ENCODE measurements around the gene TGFBRAP1.
A peak's percentile ranks its signal among the peaks of the same experiment; 100 is the strongest.

Gene TGFBRAP1

GRCh38 chr2:105329561-105330495, at the start of gene TGFBRAP1:
TSS of gene TGFBRAP1 (minus strand) at chr2:105329735. CDS start at chr2:105308301, 21,434 bp downstream.
- peak; percentile 68 for DNase-seq (ENCODE audit: low spot score)

GRCh38 chr2:105378921-105379383, 49.4 kb upstream of the TGFBRAP1 start:
- no peak for DNase-seq (ENCODE audit: low spot score)

- no peak for DNase-seq (ENCODE audit: low spot score)
Measured at GRCh38 chr2:105378276-105378840, 48.8 kb upstream of the TGFBRAP1 start.

- DNase-seq (ENCODE audit: low spot score): no peak
Measured at GRCh38 chr2:105377871-105378270, 48.3 kb upstream of the TGFBRAP1 start.

- DNase-seq (ENCODE audit: low spot score): no peak
Measured at GRCh38 chr2:105376789-105377240, 47.3 kb upstream of the TGFBRAP1 start.

GRCh38 chr2:105376010-105376409, 46.5 kb upstream of the TGFBRAP1 start:
- DNase-seq (ENCODE audit: low spot score): no peak

- DNase-seq (ENCODE audit: low spot score): no peak
Measured at GRCh38 chr2:105375001-105375561, 45.5 kb upstream of the TGFBRAP1 start.

GRCh38 chr2:105373895-105374401, 44.4 kb upstream of the TGFBRAP1 start:
- DNase-seq (ENCODE audit: low spot score): no peak

GRCh38 chr2:105373344-105373781, 43.8 kb upstream of the TGFBRAP1 start:
- DNase-seq (ENCODE audit: low spot score): no peak

GRCh38 chr2:105371810-105372209, 42.3 kb upstream of the TGFBRAP1 start:
- DNase-seq (ENCODE audit: low spot score): no peak

GRCh38 chr2:105371156-105371555, 41.6 kb upstream of the TGFBRAP1 start:
- DNase-seq (ENCODE audit: low spot score): no peak

- peak; percentile 89 for DNase-seq (ENCODE audit: low spot score)
Measured at GRCh38 chr2:105369777-105370690, 40.5 kb upstream of the TGFBRAP1 start.

- DNase-seq (ENCODE audit: low spot score): no peak
Measured at GRCh38 chr2:105368759-105369408, 39.3 kb upstream of the TGFBRAP1 start.

- DNase-seq (ENCODE audit: low spot score): no peak
Measured at GRCh38 chr2:105365206-105365605, 35.7 kb upstream of the TGFBRAP1 start.

GRCh38 chr2:105364436-105365139, 35.1 kb upstream of the TGFBRAP1 start:
- no peak for DNase-seq (ENCODE audit: low spot score)

GRCh38 chr2:105362862-105363591, 33.5 kb upstream of the TGFBRAP1 start:
- DNase-seq (ENCODE audit: low spot score): no peak

- DNase-seq (ENCODE audit: low spot score): peak; percentile 6
Measured at GRCh38 chr2:105361102-105361889, 31.8 kb upstream of the TGFBRAP1 start.

GRCh38 chr2:105358593-105358992, 29.1 kb upstream of the TGFBRAP1 start:
- DNase-seq (ENCODE audit: low spot score): no peak

GRCh38 chr2:105357122-105357521, 27.6 kb upstream of the TGFBRAP1 start:
- no peak for DNase-seq (ENCODE audit: low spot score)

All from NAMALWA (cell line).